Tibial nerve (tissue), 4 donors: ENCODE measurements around the gene CEP128.

Experiments
- EP300 ChIP-seq, 2 donors: sonication (generic); formaldehyde crosslinking; IDR thresholded peaks; one replicate each; pipeline ENCODE4 v1.6.1; 2017; ENCODE audit warnings: antibody characterized with exemption in 2 of 2, mild to moderate bottlenecking in 1 of 2
- POLR2A ChIP-seq, 2 donors: fragments of 450-650 bp; IDR thresholded peaks; one replicate each; pipeline ENCODE4 v1.6.1; 2017; ENCODE audit warnings: antibody characterized with exemption in 2 of 2, mild to moderate bottlenecking in 2 of 2, moderate library complexity in 2 of 2
- TF ChIP-seq, protein P1 (sequence below), 5 experiments: fragments of 200-600 bp in 3 of 5; fragments of 450-650 bp in 2 of 5; sonication (generic) in 3 of 5; IDR thresholded peaks; one replicate each; pipeline ENCODE4 v1.5.1; 2016 to 2019; ENCODE audit warnings: antibody characterized with exemption in 5 of 5, mild to moderate bottlenecking in 3 of 5, moderate library complexity in 2 of 5

DNA sequence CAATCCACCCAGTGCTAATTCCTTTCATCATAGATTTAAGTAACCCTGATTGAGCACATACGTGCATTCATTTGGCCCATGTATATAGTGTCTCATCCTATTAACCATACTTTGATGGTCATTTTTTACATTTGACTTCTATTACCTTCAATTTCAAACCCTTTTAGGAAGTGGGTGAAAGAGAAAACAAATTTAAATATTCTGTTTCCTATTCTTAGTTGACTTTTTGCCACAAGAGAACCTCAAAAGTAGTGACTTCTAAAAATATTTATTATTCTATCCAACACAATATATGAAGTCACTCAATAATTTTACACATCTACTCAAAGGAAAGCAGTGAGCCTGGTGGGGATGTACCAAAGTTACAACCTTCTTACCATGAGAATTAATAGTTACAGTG lies 164.9 kb downstream of the CEP128 start:
- TF ChIP-seq, protein P1, sequence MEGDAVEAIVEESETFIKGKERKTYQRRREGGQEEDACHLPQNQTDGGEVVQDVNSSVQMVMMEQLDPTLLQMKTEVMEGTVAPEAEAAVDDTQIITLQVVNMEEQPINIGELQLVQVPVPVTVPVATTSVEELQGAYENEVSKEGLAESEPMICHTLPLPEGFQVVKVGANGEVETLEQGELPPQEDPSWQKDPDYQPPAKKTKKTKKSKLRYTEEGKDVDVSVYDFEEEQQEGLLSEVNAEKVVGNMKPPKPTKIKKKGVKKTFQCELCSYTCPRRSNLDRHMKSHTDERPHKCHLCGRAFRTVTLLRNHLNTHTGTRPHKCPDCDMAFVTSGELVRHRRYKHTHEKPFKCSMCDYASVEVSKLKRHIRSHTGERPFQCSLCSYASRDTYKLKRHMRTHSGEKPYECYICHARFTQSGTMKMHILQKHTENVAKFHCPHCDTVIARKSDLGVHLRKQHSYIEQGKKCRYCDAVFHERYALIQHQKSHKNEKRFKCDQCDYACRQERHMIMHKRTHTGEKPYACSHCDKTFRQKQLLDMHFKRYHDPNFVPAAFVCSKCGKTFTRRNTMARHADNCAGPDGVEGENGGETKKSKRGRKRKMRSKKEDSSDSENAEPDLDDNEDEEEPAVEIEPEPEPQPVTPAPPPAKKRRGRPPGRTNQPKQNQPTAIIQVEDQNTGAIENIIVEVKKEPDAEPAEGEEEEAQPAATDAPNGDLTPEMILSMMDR (IDR thresholded peaks at IDR 0.05): no peak
- TF ChIP-seq EP300 (IDR thresholded peaks at IDR 0.05) (no peak), POLR2A (IDR thresholded peaks at IDR 0.05) (no peak)
